Fibroblast of skin of right quadriceps (primary cell): ENCODE results near the gene PITPNM1.
"Not testable (repeated sequence)": the region's sequence is repeated elsewhere in the genome, so short reads cannot be mapped to it uniquely, and the experiment has no call there.

Experiments used
- DNase-seq: peaks from one replicate; pipeline ENCODE4 v3.0.0-alpha.2; 2013

Gene PITPNM1

GRCh38 chr11:67522844-67523555, 17.8 kb upstream of the PITPNM1 start, which contains the start of gene CABP2:
Gene CABP2, minus strand, starts transcription at chr11:67523446. Its CDS starts 120 bp downstream, at chr11:67523326.
- DNase-seq, result no peak

- no peak for DNase-seq
Observed at GRCh38 chr11:67522338-67522737, 17.2 kb upstream of the PITPNM1 start.

- no peak for DNase-seq
Observed at GRCh38 chr11:67521924-67522323, 16.8 kb upstream of the PITPNM1 start.

DNA sequence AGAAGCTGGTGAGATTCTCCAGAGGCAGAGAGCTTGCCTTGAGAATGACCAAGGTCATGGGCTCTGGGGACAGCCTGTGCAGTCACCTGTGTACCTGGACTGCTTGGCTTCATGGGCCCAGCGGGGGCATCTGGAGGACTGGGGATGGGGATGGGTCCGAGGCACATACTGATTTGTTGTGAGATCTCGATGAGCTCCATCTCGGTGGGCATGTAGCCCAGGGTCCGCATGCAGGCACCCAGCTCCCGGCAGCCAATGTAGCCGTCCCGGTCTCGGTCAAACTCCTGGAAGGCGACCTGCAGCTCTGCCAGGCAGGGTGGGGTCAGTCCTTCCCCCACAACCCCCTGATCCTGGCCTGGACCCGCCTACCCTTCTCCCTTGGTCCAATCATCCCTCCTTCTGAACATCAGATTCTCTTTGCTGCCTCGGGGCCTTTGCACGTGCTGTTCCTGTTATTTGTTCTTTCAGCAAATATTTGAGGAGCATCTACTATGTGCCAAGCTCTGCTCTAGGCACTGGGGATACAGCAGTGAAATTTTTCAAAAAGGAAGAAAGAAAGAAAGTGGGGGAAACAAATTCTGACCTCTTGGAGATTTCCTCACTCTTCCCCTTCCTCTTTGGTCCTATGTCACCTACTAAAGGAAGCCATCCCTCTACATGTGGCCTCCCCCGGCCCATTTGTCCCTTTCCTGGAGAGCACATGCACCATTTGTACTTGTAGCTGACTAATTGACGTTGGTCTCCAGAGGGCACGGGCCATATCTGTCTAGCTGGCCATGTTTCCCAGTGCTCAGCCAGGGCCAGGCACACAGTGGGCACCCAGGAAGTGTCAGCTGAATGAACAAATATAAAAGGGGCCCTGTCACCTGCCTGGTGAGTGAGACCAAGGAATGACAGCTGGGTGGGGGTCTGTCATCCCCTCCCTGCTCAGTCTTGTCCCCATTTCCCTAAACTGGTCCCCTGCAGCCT, 16.0 kb upstream of the PITPNM1 start:
- DNase-seq, result no peak

DNA sequence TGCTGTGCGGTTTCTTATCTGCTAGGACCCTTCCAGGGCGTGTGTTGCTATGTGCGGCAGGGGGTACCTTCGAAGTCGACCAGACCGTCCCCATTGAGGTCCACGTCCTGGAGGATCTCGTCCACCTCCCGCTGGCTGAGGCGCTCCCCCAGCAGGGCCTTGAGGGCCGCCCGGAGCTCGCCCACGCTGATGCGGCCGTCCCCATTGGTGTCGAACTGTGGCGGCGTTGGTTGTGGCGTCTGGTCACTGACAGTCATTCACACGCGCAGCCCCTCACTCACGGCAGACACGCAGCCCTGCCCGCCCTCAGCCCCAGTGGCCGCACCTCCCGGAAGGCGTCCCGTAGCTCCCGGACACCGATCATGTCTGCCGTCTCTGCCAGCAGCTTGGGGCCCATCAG, 14.6 kb upstream of the PITPNM1 start:
- no peak for DNase-seq

- DNase-seq, result no peak
Observed at GRCh38 chr11:67517784-67518552, 12.8 kb upstream of the PITPNM1 start.

DNA sequence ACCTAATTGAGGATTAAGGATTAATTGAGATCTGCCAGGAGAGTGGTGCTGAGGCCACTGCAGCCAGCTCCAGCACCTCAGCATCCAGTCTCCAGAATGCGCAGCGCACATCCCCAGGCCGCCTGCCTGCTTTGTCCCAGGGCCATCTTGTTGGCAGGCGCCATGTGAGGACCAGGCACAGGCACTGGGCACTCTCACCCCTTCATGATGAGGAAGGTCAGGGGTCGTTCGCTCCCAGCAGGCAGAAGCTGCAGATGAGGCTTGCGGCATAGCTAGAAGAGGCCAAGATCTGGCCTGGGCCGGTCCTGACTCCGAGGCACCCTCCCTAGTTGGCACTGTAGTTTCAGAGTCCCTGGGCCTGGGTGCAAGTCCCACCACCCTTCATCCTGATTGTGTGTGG, 11.6 kb upstream of the PITPNM1 start:
- DNase-seq, result no peak

- DNase-seq, result no peak
Observed at GRCh38 chr11:67514116-67514515, 9.0 kb upstream of the PITPNM1 start.

DNA sequence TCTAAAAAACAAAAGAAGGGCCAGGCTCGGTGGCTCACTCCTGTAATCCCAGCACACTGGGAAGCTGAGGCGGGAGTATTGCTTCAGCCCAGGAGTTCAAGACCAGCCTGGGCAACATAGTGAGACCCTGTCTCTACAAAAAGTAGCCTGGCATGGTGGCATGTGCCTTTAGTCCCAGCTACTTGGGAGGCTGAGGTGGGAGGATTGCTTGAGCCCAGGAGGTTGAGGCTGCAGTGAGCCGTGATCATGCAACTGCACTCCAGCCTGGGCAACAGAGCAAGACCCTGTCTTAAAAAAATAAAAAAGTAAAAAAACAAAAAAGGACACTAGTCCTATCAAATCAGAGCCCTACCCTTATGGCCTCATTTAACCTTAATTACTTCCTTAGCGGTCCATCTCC, 6.4 kb upstream of the PITPNM1 start:
- DNase-seq, result not testable (repeated sequence)

GRCh38 chr11:67510023-67510345, 4.8 kb upstream of the PITPNM1 start:
- DNase-seq, result no peak

DNA sequence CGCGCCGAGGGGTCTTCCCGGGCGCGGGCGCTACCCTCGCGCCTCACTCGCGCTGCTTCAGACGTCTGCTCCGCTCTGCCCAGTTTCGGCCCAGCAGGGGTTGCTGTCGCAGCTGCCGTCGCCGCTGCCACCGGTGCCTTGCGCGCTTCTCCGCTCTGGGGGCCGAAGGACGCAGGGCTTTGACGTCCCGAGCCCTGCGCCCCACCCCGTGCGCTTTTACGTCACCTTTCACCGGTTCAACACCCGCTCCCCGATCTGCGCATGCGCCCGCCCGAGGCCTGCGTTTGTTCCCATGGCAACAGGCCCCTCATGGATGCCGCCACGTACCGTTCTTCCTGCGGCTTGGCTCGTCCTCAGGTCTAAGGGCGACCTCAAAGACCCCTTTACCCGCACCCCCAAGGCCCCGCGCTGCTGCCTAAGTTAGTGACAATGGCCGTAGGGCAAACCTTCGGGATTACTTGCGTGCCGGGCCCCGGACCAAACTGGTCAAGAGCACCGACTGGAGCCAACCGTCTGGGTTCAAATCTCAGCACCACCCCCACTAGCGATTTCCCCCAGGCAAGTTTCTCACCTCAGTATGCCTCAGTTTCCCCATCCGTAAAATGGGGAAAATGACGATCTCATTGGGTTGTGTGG, 3.4 kb upstream of the PITPNM1 start:
- DNase-seq, result peak; percentile 96

GRCh38 chr11:67507864-67508485, 2.8 kb upstream of the PITPNM1 start, which contains the start of gene CDK2AP2:
Gene CDK2AP2, minus strand, starts transcription at chr11:67508162. Its CDS starts 80 bp downstream, at chr11:67508082.
- DNase-seq, result peak; percentile 100

- DNase-seq, result no peak
Observed at GRCh38 chr11:67507242-67507863, 2.2 kb upstream of the PITPNM1 start.

DNA sequence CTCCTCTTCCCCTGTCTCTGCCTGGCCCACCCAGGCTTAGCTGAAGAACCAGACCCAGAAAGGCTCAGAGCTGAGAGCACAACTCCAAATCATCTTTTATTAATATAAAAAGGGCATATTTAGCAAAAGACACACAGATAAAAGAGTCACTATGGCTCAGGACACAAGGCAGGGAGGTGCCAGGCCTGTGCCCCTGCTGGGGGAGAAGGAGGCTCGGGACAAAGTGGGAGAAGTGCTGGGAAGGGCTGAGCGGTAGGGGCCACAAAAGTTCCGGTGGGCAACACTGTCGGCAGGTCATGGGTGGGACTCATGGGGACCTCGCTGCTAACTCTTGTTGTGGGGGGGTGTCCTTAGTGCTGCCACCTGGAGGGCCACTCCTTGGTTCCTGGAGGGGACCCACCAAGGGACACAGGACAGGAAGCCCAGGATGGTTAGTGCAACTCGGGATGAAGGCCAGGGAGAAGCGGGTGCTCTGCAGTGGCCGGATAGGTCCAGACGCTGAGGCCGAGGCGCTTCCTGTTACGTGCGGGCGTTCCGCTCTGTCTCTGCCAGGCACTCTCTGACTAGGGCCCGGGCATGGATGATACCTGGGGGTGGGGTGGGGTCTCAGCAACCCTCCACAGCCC, 1.4 kb upstream of the PITPNM1 start:
- DNase-seq, result no peak

GRCh38 chr11:67505605-67506396, 638 bp upstream of the PITPNM1 start:
- peak; percentile 75 for DNase-seq

GRCh38 chr11:67504005-67504949, 886 bp downstream of the PITPNM1 start:
- peak; percentile 21 for DNase-seq

- no peak for DNase-seq
Observed at GRCh38 chr11:67503119-67504004, 1.8 kb downstream of the PITPNM1 start.
